ENCODE results near the gene RBCK1.
A peak's percentile ranks its signal among the peaks of the same experiment; 100 is the strongest.

The RBCK1 gene

GRCh38 chr20:421685-422250 lies 13.7 kb downstream of the RBCK1 start:
- Histone ChIP-seq H3K27ac (no peak overlapping the region), H3K9ac (ENCODE audit: insufficient read length) (no peak overlapping the region), H3K36me3 (ENCODE audit: insufficient read depth, low read length) (peaks cover 11% of the 10 kb centered on the region; the same call in 1 of the 2 replicates), H3K9me3 (ENCODE audit: low read depth, low read length) (no peaks in the 10 kb centered on the region), H3K4me3 (no peak overlapping the region)
- TF ChIP-seq EZH2 (IDR thresholded peaks at IDR 0.05) (no peak), POLR2AphosphoS5 (IDR thresholded peaks at IDR 0.05; ENCODE audit: borderline replicate concordance, low read depth, low read length) (no peak), FOXP2 (optimal IDR thresholded peaks at IDR 0.05; ENCODE audit: control extremely low read depth, extremely low read length, insufficient read depth) (no peak)
- no peak for DNase-seq (ENCODE audit: low read depth, low spot score)

GRCh38 chr20:426566-426965 lies 18.5 kb downstream of the RBCK1 start:
- no peak overlapping the region for H3K27ac ChIP-seq
- H3K9ac ChIP-seq (ENCODE audit: insufficient read length) = no peak overlapping the region
- H3K9me3 ChIP-seq (ENCODE audit: low read depth, low read length) = no peaks in the 10 kb centered on the region
- peaks cover 18% of the 10 kb centered on the region; the same call in 1 of the 2 replicates for H3K36me3 ChIP-seq (ENCODE audit: insufficient read depth, low read length)
- no peak overlapping the region for H3K4me3 ChIP-seq
- no peak for DNase-seq (ENCODE audit: low read depth, low spot score)
- TF ChIP-seq EZH2 (IDR thresholded peaks at IDR 0.05) (no peak), POLR2AphosphoS5 (IDR thresholded peaks at IDR 0.05; ENCODE audit: borderline replicate concordance, low read depth, low read length) (no peak), FOXP2 (optimal IDR thresholded peaks at IDR 0.05; ENCODE audit: control extremely low read depth, extremely low read length, insufficient read depth) (no peak)

- Histone ChIP-seq H3K9me3 (ENCODE audit: low read depth, low read length) (no peaks in the 10 kb centered on the region), H3K9ac (ENCODE audit: insufficient read length) (no peak overlapping the region), H3K4me3 (no peak overlapping the region), H3K27ac (no peak overlapping the region), H3K36me3 (ENCODE audit: insufficient read depth, low read length) (peaks cover 18% of the 10 kb centered on the region; the same call in 1 of the 2 replicates)
- DNase-seq (ENCODE audit: low read depth, low spot score) = no peak
- TF ChIP-seq POLR2AphosphoS5 (IDR thresholded peaks at IDR 0.05; ENCODE audit: borderline replicate concordance, low read depth, low read length) = no peak
- TF ChIP-seq FOXP2 (optimal IDR thresholded peaks at IDR 0.05; ENCODE audit: control extremely low read depth, extremely low read length, insufficient read depth) = no peak
- TF ChIP-seq EZH2 (IDR thresholded peaks at IDR 0.05) = no peak
Measured at GRCh38 chr20:427401-427800, 19.3 kb downstream of the RBCK1 start.

GRCh38 chr20:427849-428657 lies 20.0 kb downstream of the RBCK1 start:
- Histone ChIP-seq H3K27ac (no peak overlapping the region), H3K9me3 (ENCODE audit: low read depth, low read length) (no peaks in the 10 kb centered on the region), H3K36me3 (ENCODE audit: insufficient read depth, low read length) (peaks cover 18% of the 10 kb centered on the region; the same call in 1 of the 2 replicates), H3K9ac (ENCODE audit: insufficient read length) (no peak overlapping the region), H3K4me3 (no peak overlapping the region)
- TF ChIP-seq EZH2 (IDR thresholded peaks at IDR 0.05) = no peak
- TF ChIP-seq FOXP2 (optimal IDR thresholded peaks at IDR 0.05; ENCODE audit: control extremely low read depth, extremely low read length, insufficient read depth) = no peak
- TF ChIP-seq POLR2AphosphoS5 (IDR thresholded peaks at IDR 0.05; ENCODE audit: borderline replicate concordance, low read depth, low read length) = no peak
- DNase-seq (ENCODE audit: low read depth, low spot score) = no peak

- Histone ChIP-seq H3K36me3 (ENCODE audit: insufficient read depth, low read length) (peaks cover 17% of the 10 kb centered on the region; the same call in 1 of the 2 replicates), H3K4me3 (no peak overlapping the region), H3K9ac (ENCODE audit: insufficient read length) (no peak overlapping the region), H3K27ac (no peak overlapping the region), H3K9me3 (ENCODE audit: low read depth, low read length) (no peaks in the 10 kb centered on the region)
- no peak for DNase-seq (ENCODE audit: low read depth, low spot score)
- TF ChIP-seq EZH2 (IDR thresholded peaks at IDR 0.05) = no peak
- no peak for TF ChIP-seq POLR2AphosphoS5 (IDR thresholded peaks at IDR 0.05; ENCODE audit: borderline replicate concordance, low read depth, low read length)
- TF ChIP-seq FOXP2 (optimal IDR thresholded peaks at IDR 0.05; ENCODE audit: control extremely low read depth, extremely low read length, insufficient read depth) = no peak
Measured at GRCh38 chr20:428658-429200, 20.6 kb downstream of the RBCK1 start.

GRCh38 chr20:430091-430999 lies 22.2 kb downstream of the RBCK1 start:
- no peak for DNase-seq (ENCODE audit: low read depth, low spot score)
- TF ChIP-seq POLR2AphosphoS5 (IDR thresholded peaks at IDR 0.05; ENCODE audit: borderline replicate concordance, low read depth, low read length) (no peak), EZH2 (IDR thresholded peaks at IDR 0.05) (no peak), FOXP2 (optimal IDR thresholded peaks at IDR 0.05; ENCODE audit: control extremely low read depth, extremely low read length, insufficient read depth) (no peak)

GRCh38 chr20:431012-431904 lies 23.2 kb downstream of the RBCK1 start:
- Histone ChIP-seq H3K4me3 (no peak overlapping the region), H3K9ac (ENCODE audit: insufficient read length) (no peak overlapping the region), H3K27ac (no peak overlapping the region), H3K36me3 (ENCODE audit: insufficient read depth, low read length) (peaks cover 23% of the 10 kb centered on the region; the same call in 1 of the 2 replicates), H3K9me3 (ENCODE audit: low read depth, low read length) (no peaks in the 10 kb centered on the region)
- TF ChIP-seq FOXP2 (optimal IDR thresholded peaks at IDR 0.05; ENCODE audit: control extremely low read depth, extremely low read length, insufficient read depth) (no peak), POLR2AphosphoS5 (IDR thresholded peaks at IDR 0.05; ENCODE audit: borderline replicate concordance, low read depth, low read length) (peak; percentile 15; the same call in 1 of the 2 replicates)
- no peak for DNase-seq (ENCODE audit: low read depth, low spot score)

More at GRCh38 chr20:430091-430999, 22.2 kb downstream of the RBCK1 start:
- peaks cover 14% of the 10 kb centered on the region; the same call in 1 of the 2 replicates for H3K36me3 ChIP-seq (ENCODE audit: insufficient read depth, low read length)
- no peak overlapping the region for H3K4me3 ChIP-seq
- H3K9ac ChIP-seq (ENCODE audit: insufficient read length) = no peak overlapping the region
- H3K27ac ChIP-seq = no peak overlapping the region
- no peaks in the 10 kb centered on the region for H3K9me3 ChIP-seq (ENCODE audit: low read depth, low read length)

Data from SK-N-MC (cell line).